ENCODE data around the gene MACROD2.

Gene MACROD2

GRCh38 chr20:14384416-14385175 lies 389.3 kb downstream of the MACROD2 start:
- Histone ChIP-seq H3K9me3 (no peaks in the 10 kb centered on the region), H3K4me3 (ENCODE audit: low read depth in 1 of 2, low read length in 1 of 2) (no peak overlapping the region), H3K27me3 (no peaks in the 10 kb centered on the region), H3K27ac (no peak overlapping the region), H3K4me1 (ENCODE audit: control insufficient read depth in 1 of 2, insufficient read depth in 1 of 2, low read depth in 1 of 2, low read length in 1 of 2) (no peaks in the 10 kb centered on the region), H3K36me3 (no peaks in the 10 kb centered on the region)
- TF ChIP-seq CTCF (IDR thresholded peaks at IDR 0.05), result no peak

- TF ChIP-seq CTCF (IDR thresholded peaks at IDR 0.05), result no peak
- H3K27me3 ChIP-seq, result no peaks in the 10 kb centered on the region
- H3K4me1 ChIP-seq (ENCODE audit: control insufficient read depth in 1 of 2, insufficient read depth in 1 of 2, low read depth in 1 of 2, low read length in 1 of 2), result no peaks in the 10 kb centered on the region
- no peaks in the 10 kb centered on the region for H3K36me3 ChIP-seq
- H3K9me3 ChIP-seq, result no peaks in the 10 kb centered on the region
- H3K27ac ChIP-seq, result no peak overlapping the region
- H3K4me3 ChIP-seq (ENCODE audit: low read depth in 1 of 2, low read length in 1 of 2), result no peak overlapping the region
These were observed 389.9 kb downstream of the MACROD2 start for GRCh38 chr20:14385176-14385740.

GRCh38 chr20:14386726-14387125 lies 391.4 kb downstream of the MACROD2 start:
- Histone ChIP-seq H3K4me3 (ENCODE audit: low read depth in 1 of 2, low read length in 1 of 2) (no peak overlapping the region), H3K4me1 (ENCODE audit: control insufficient read depth in 1 of 2, insufficient read depth in 1 of 2, low read depth in 1 of 2, low read length in 1 of 2) (no peaks in the 10 kb centered on the region), H3K9me3 (no peaks in the 10 kb centered on the region), H3K27ac (no peak overlapping the region), H3K36me3 (no peaks in the 10 kb centered on the region), H3K27me3 (no peaks in the 10 kb centered on the region)
- no peak for TF ChIP-seq CTCF (IDR thresholded peaks at IDR 0.05)

- H3K9me3 ChIP-seq, result no peaks in the 10 kb centered on the region
- no peaks in the 10 kb centered on the region for H3K27me3 ChIP-seq
- H3K36me3 ChIP-seq, result no peaks in the 10 kb centered on the region
- TF ChIP-seq CTCF (IDR thresholded peaks at IDR 0.05), result no peak
- no peak overlapping the region for H3K4me3 ChIP-seq (ENCODE audit: low read depth in 1 of 2, low read length in 1 of 2)
- H3K27ac ChIP-seq, result no peak overlapping the region
- no peaks in the 10 kb centered on the region for H3K4me1 ChIP-seq (ENCODE audit: control insufficient read depth in 1 of 2, insufficient read depth in 1 of 2, low read depth in 1 of 2, low read length in 1 of 2)
These were observed 406.3 kb downstream of the MACROD2 start for GRCh38 chr20:14401479-14402138.

GRCh38 chr20:14404515-14404914 lies 409.2 kb downstream of the MACROD2 start:
- TF ChIP-seq CTCF (IDR thresholded peaks at IDR 0.05), result no peak
- Histone ChIP-seq H3K4me1 (ENCODE audit: control insufficient read depth in 1 of 2, insufficient read depth in 1 of 2, low read depth in 1 of 2, low read length in 1 of 2) (no peaks in the 10 kb centered on the region), H3K9me3 (no peaks in the 10 kb centered on the region), H3K36me3 (no peaks in the 10 kb centered on the region), H3K4me3 (ENCODE audit: low read depth in 1 of 2, low read length in 1 of 2) (no peak overlapping the region), H3K27me3 (no peaks in the 10 kb centered on the region), H3K27ac (no peak overlapping the region)
